Uterus (tissue), 4 donors: ENCODE data around the gene ZNF217. TPM values are rescaled to one million over a fixed set of nuclear protein-coding genes. Genes with fewer than 3 reads are reported as not detected.
"Not testable (repeated sequence)": the region's sequence is repeated elsewhere in the genome, so short reads cannot be mapped to it uniquely, and the experiment has no call there.

Experiments
- DNase-seq, 2 donors: peaks; one replicate each; pipeline ENCODE4 v3.0.0-alpha.2; 2019 to 2020
- H3K27ac ChIP-seq, 2 donors: fragments of 200-600 bp; sonication (generic); 1 replicate in 1 of 2; 2 replicates in 1 of 2; pipeline ENCODE4 v1.5.1; 2016 to 2018
- H3K27me3 ChIP-seq, 2 donors: fragments of 200-600 bp; sonication (generic); one replicate each; pipeline ENCODE4 v1.5.1; 2018 to 2019; ENCODE audit warnings: control low read depth in 1 of 2
- H3K36me3 ChIP-seq, 2 donors: fragments of 200-600 bp; sonication (generic); one replicate each; pipeline ENCODE4 v1.5.1; 2019; ENCODE audit warnings: control low read depth in 1 of 2
- H3K4me1 ChIP-seq, 2 donors: fragments of 200-600 bp; sonication (generic); one replicate each; pipeline ENCODE4 v1.5.1; 2018 to 2019; ENCODE audit warnings: control low read depth in 1 of 2
- H3K4me3 ChIP-seq, 2 donors: fragments of 200-600 bp; sonication (generic); 1 replicate in 1 of 2; 2 replicates in 1 of 2; pipeline ENCODE4 v1.5.1; 2018 to 2019; ENCODE audit warnings: mild to moderate bottlenecking in 1 of 2
- H3K9me3 ChIP-seq, 2 donors: fragments of 200-600 bp; sonication (generic); one replicate each; pipeline ENCODE4 v1.5.1; 2019; ENCODE audit warnings: control low read depth in 1 of 2
- POLR2A ChIP-seq, 2 donors: fragments of 450-650 bp; IDR thresholded peaks; one replicate each; pipeline ENCODE4 v1.6.1; 2016; ENCODE audit warnings: antibody characterized with exemption in 2 of 2, mild to moderate bottlenecking in 1 of 2, moderate library complexity in 1 of 2
- intact Hi-C: fragments of 100-400 bp; cut with DNase I; formaldehyde crosslinking; loops from one replicate; pipeline ENCODE4 v1.15.1; 2023; ENCODE audit warnings: low total_unique reads
- total RNA-seq, 4 donors: library from RNA; depleted of rRNA in 3 of 4; stranded (reverse); fragments of >200 nt in 3 of 4; gene quantifications; one replicate each; pipeline versions ENCODE4 v1.1.0 to v1.2.4, GENCODE V29; 2014 to 2023
- TF ChIP-seq, protein P1 (sequence below), 4 experiments: fragments of 200-600 bp in 2 of 4; fragments of 450-650 bp in 2 of 4; sonication (generic) in 2 of 4; IDR thresholded peaks; one replicate each; pipeline ENCODE4 v1.5.1; 2016 to 2019; ENCODE audit warnings: antibody characterized with exemption in 4 of 4, mild to moderate bottlenecking in 2 of 4, moderate library complexity in 1 of 4
- donor health status: DM: yes; HTN: yes; CAD: no.

Gene ZNF217
- total RNA-seq, 4 donors from 2014 or later: 7.4 to 37.8 (median 18.4) TPM

DNA sequence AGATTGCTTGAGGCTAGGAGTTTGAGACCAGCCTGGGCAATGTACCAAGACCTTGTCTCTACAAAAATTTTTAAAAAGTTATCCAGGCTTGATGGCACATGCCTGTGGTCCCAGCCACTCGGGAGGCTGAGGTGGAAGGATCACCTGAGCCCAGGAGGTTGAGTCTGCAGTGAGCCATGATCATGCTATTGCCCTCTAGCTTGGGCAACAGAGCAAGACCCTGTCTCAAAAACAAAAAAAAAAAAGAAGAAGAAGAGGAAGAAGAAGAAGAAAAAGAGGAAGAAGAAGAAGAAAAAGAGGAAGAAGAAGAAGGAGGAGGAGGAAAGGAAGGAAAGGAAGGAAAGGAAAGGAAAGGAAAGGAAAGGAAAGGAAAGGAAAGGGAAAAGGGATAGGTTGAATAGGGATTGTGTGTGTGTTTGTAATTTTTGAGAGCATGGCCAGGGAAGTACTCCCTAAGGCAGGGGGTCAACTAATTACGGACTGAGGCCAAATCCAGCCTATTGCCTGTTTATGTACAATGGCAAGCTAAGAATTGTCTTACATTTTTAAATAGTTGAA lies 43.0 kb upstream of the ZNF217 start:
- no peaks in the 10 kb centered on the region for H3K9me3 ChIP-seq
- no peaks in the 10 kb centered on the region for H3K4me1 ChIP-seq
- no peak overlapping the region for H3K27ac ChIP-seq
- intact Hi-C loops: no loop called here
- H3K27me3 ChIP-seq: no peaks in the 10 kb centered on the region
- TF ChIP-seq POLR2A (IDR thresholded peaks at IDR 0.05): no peak
- TF ChIP-seq, protein P1, sequence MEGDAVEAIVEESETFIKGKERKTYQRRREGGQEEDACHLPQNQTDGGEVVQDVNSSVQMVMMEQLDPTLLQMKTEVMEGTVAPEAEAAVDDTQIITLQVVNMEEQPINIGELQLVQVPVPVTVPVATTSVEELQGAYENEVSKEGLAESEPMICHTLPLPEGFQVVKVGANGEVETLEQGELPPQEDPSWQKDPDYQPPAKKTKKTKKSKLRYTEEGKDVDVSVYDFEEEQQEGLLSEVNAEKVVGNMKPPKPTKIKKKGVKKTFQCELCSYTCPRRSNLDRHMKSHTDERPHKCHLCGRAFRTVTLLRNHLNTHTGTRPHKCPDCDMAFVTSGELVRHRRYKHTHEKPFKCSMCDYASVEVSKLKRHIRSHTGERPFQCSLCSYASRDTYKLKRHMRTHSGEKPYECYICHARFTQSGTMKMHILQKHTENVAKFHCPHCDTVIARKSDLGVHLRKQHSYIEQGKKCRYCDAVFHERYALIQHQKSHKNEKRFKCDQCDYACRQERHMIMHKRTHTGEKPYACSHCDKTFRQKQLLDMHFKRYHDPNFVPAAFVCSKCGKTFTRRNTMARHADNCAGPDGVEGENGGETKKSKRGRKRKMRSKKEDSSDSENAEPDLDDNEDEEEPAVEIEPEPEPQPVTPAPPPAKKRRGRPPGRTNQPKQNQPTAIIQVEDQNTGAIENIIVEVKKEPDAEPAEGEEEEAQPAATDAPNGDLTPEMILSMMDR (IDR thresholded peaks at IDR 0.05): no peak
- H3K36me3 ChIP-seq: no peaks in the 10 kb centered on the region
- no peak overlapping the region for H3K4me3 ChIP-seq
- DNase-seq: no peak

DNA sequence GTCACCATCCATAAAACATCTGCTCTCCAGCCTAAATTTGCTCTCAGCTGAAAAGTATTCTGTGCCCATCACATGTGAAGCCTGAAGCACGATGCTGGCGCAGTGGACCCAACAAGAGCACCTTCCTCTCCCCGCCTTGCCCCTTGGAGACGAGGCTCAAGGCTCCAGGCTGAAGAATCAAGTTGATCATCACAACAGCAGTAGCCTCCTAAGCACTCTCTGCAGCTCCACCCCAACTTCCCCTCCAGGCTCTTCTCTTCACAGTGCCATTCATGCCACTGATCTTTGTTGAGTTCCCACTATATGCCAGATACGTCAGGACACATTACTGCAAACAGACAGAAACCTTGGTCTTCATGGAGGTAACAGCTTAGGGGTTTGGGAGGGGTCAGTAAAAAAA lies 41.6 kb upstream of the ZNF217 start:
- TF ChIP-seq POLR2A (IDR thresholded peaks at IDR 0.05): no peak
- no peak overlapping the region for H3K27ac ChIP-seq
- DNase-seq: no peak
- H3K4me3 ChIP-seq: no peak overlapping the region
- no peaks in the 10 kb centered on the region for H3K36me3 ChIP-seq
- H3K9me3 ChIP-seq: no peaks in the 10 kb centered on the region
- intact Hi-C loops: no loop called here
- no peaks in the 10 kb centered on the region for H3K27me3 ChIP-seq
- H3K4me1 ChIP-seq: no peaks in the 10 kb centered on the region

DNA sequence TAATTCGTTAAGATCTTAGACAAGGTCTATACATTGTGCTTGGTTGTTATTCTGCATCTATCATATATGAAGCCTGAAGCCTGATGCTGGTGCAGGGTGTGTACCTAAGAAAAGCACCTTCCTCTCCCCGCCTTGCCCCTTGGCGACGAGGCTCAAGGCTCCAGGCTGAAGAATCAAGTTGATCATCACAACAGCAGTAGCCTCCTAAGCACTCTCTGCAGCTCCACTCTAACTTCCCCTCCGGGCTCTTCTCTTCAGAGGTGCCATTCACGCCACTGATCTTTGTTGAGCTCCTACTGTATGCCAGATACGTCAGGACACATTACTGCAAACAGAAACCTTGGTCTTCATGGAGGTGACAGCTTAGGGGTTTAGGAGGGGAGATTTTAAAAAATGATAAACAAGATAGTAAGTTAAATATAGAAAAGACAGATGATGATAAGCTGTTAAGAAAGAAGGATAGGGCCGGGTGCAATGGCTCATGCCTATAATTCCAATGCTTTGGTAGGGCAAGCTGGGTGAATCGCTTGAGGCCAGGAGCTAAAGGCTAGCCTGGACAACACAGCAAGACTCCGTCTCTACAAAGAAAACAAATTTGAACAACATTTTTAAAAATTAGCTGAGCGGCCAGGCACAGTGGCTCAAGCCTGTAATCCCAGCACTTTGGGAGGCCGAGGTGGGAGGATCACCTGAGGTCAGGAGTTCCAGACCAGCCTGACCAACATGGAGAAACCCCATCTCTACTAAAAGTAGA lies 38.4 kb upstream of the ZNF217 start:
- peak in 1 of 2 donors; percentile 4 for DNase-seq
- TF ChIP-seq POLR2A (IDR thresholded peaks at IDR 0.05): no peak
- TF ChIP-seq, protein P1 (IDR thresholded peaks at IDR 0.05): no peak
- H3K4me1 ChIP-seq: no peaks in the 10 kb centered on the region

DNA sequence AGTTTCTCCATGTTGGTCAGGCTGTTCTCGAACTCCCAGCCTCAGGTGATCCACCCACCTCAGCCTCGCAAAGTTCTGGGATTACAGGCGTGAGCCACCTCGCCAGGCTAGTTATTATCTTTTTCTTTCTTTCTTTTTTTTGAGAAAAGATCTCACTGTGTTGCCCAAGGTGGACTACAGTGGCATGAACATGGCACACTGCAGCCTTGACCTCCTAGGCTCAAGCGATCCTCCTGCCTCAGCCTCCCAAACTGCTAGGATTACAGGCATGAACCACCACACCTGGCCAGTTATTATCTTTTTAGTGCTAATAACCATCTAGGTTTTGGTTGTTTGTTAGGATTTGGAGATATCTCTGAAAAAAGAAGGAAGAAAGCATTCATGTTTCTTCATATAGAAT lies 35.8 kb upstream of the ZNF217 start:
- no peak for TF ChIP-seq POLR2A (IDR thresholded peaks at IDR 0.05)
- TF ChIP-seq, protein P1 (IDR thresholded peaks at IDR 0.05): no peak
- Histone ChIP-seq H3K4me3 (no peak overlapping the region), H3K27ac (no peak overlapping the region), H3K4me1 (no peaks in the 10 kb centered on the region), H3K36me3 (no peaks in the 10 kb centered on the region), H3K9me3 (no peaks in the 10 kb centered on the region), H3K27me3 (no peaks in the 10 kb centered on the region)
- DNase-seq: no peak
- intact Hi-C loops: no loop called here

More for the DNA sequence above, 38.4 kb upstream of the ZNF217 start:
- no peaks in the 10 kb centered on the region for H3K27me3 ChIP-seq
- no peak overlapping the region for H3K4me3 ChIP-seq
- H3K27ac ChIP-seq: no peak overlapping the region
- no peaks in the 10 kb centered on the region for H3K36me3 ChIP-seq
- intact Hi-C loops: no loop called here
- H3K9me3 ChIP-seq: no peaks in the 10 kb centered on the region

DNA sequence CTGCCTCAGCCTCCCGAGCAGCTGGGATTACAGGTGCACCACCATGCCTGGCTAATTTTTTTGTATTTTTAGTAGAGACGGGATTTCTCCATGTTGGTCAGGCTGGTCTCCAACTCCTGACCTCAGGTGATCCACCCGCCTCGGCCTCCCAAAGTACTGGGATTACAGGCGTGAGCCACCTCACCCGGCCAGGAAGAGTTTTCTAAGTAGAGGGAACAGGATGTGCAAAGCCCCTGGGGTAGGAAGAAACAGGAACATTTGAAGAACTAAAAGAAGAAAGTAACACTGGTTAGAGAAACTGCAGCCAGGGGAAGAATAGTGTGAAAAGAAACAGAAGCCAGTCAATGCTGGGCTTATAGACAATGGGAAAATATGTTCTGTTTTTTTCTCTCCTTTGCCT lies 35.1 kb upstream of the ZNF217 start:
- H3K4me1 ChIP-seq, H3K36me3 ChIP-seq, DNase-seq, H3K4me3 ChIP-seq, H3K9me3 ChIP-seq, H3K27ac ChIP-seq, H3K27me3 ChIP-seq, intact Hi-C loops: not testable (repeated sequence)

DNA sequence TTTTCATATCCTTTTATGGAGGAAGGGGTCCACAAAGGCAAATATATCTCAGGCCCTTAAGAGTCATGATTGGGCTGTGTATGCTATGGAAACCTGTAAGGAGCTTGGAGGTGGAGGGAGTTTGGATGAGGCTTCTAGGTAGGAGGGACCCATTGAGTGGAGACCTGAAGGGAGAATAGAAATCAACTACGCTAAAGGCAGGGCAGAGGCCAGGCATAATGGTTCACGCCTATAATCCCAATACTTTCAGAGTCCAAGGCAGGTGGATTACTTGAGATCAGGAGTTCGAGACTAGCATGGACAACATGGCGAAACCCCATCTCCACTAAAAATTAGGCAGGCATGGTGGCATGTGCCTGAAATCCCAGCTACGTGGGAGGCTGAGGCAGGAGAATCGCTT lies 34.4 kb upstream of the ZNF217 start:
- H3K27ac ChIP-seq: no peak overlapping the region
- no peak for DNase-seq
- H3K4me1 ChIP-seq: peaks cover 0 to 1% of the 10 kb centered on the region in 2 donors
- no peaks in the 10 kb centered on the region for H3K27me3 ChIP-seq
- intact Hi-C loops: no loop called here
- H3K9me3 ChIP-seq: no peaks in the 10 kb centered on the region
- no peak overlapping the region for H3K4me3 ChIP-seq
- TF ChIP-seq, protein P1 (IDR thresholded peaks at IDR 0.05): no peak
- no peak for TF ChIP-seq POLR2A (IDR thresholded peaks at IDR 0.05)
- no peaks in the 10 kb centered on the region for H3K36me3 ChIP-seq

DNA sequence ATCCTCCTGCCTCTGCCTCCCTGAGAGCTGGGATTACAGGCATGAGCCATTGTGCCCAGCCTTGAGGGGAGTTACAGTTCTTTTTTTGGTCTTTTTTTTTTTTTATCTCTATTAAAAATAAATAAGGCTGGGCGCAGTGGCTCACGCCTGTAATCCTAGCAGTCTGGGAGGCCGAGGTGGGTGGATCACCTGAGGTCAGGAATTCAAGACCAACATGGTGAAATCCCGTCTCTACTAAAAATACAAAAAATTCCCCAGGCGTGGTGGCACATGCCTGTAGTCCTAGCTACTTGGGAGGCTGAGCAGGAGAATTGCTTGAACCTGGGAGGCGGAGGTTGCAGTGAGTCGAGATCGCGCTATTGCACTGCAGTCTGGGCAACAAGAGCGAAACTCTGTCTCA lies 33.4 kb upstream of the ZNF217 start:
- H3K4me3 ChIP-seq, H3K27ac ChIP-seq, intact Hi-C loops, H3K27me3 ChIP-seq, H3K36me3 ChIP-seq, H3K9me3 ChIP-seq, DNase-seq: not testable (repeated sequence)
- H3K4me1 ChIP-seq: peaks cover 0 to 12% of the 10 kb centered on the region in 2 donors
